MCF 10A (cell line): Measurements from ENCODE around the gene ACTL9. TPM values are rescaled to one million over a fixed set of nuclear protein-coding genes. Genes with fewer than 3 reads are reported as not detected.

Source experiments
- BruUV-seq: library from RNA; stranded (reverse); fragments of 400-500 nt; replicated peaks from 2 replicates; lab custom pipeline; 2021; lab: Mats Ljungman, UMichigan
- CTCF ChIA-PET: fragments of 300-600 bp; sonication (Branson Sonifier 250); formaldehyde crosslinking; extraction: SDS; loops from one replicate; lab custom pipeline; 2021; ENCODE audit warnings: antibody characterized with exemption, inconsistent platforms; lab: Yijun Ruan, JAX
- POLR2A ChIA-PET: fragments of 300-600, 350-650 bp; sonication (Branson Sonifier 250); formaldehyde crosslinking; extraction: SDS; loops from one replicate; lab custom pipeline; 2020; ENCODE audit warnings: antibody characterized with exemption, inconsistent platforms; lab: Yijun Ruan, JAX
- DNase-seq: peaks from one replicate; pipeline ENCODE4 v3.0.0-alpha.2; 2018; ENCODE audit not compliant: unreplicated experiment
- H3K27ac Mint-ChIP-seq: one replicate; pipeline ENCODE4 v1.8.0; 2022; ENCODE audit warnings: mild to moderate bottlenecking, low read depth, mixed read lengths; ENCODE audit not compliant: unreplicated experiment
- H3K27me3 Mint-ChIP-seq: one replicate; pipeline ENCODE4 v1.8.0; 2022; ENCODE audit warnings: mixed read lengths; ENCODE audit not compliant: insufficient read depth, unreplicated experiment
- H3K36me3 Mint-ChIP-seq: one replicate; pipeline ENCODE4 v1.8.0; 2022; ENCODE audit warnings: mild to moderate bottlenecking, moderate library complexity, mixed read lengths; ENCODE audit not compliant: insufficient read depth, unreplicated experiment
- H3K4me1 Mint-ChIP-seq: one replicate; pipeline ENCODE4 v1.8.0; 2022; ENCODE audit warnings: mixed read lengths; ENCODE audit not compliant: insufficient read depth, unreplicated experiment
- H3K4me3 Mint-ChIP-seq: one replicate; pipeline ENCODE4 v1.8.0; 2022; ENCODE audit warnings: mild to moderate bottlenecking, moderate library complexity, mixed read lengths; ENCODE audit not compliant: unreplicated experiment
- H3K9me3 Mint-ChIP-seq: one replicate; pipeline ENCODE4 v1.8.0; 2022; ENCODE audit warnings: mixed read lengths; ENCODE audit not compliant: unreplicated experiment
- CTCF ChIP-seq: fragments of 200-600 bp; IDR thresholded peaks from one replicate; pipeline ENCODE4 v1.8.0; 2022; ENCODE audit warnings: antibody characterized with exemption, mild to moderate bottlenecking; ENCODE audit not compliant: unreplicated experiment
- intact Hi-C: fragments of 100-400 bp; cut with micrococcal nuclease; formaldehyde crosslinking; loops from 2 replicates; pipeline ENCODE4 v1.14.1; 2022
- total RNA-seq: library from RNA; stranded (reverse); gene quantifications from 2 replicates; pipeline ENCODE4 v1.2.3, GENCODE V29; 2022

The ACTL9 gene
- total RNA-seq, 1 experiment from 2014 or later: not detected

DNA sequence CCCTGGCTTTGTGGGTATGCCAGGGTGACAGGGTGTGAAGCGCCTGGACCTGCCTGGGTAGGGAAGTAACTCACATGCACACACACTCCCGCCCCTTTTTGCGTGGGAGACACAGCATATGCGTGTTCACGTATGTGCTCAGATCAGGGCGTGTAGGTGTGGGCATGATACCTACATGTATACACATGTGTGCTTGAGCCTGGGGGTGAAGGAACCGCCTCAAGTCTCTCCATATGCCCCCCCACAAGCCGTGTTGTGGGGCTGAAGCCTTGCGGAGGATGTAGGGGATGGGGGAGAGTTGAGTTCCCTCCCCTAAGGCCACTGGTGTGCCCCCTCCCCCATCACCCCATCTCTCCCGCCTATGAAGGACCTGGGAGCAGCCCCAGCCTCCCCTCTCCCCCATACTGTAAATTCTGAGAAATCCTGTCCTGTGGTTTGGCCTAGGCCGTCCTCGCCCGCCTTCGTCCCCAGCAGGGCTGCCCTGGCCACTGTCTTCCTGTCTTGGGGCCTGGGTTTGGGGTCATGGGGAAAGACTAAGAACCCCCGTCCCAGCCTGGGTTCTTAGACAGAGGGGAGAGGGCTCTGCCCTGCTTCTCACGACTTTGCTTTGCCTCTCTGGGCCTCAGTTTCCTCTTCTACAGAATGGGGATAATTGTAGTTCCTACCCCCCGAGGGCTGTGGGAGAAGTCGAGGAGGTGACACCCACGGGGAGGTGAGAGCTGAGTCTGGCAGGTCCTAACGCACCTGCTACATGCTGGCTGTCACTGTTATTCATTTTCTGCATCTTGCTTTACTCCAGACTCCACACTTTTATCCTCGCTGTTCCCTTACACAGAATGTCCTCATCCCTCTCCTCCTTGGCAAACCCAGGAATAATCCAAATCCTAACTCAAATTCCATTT, 14.3 kb downstream of the ACTL9 start:
- ChIA-PET POLR2A (no interaction called here), CTCF (interaction anchor here (0.6 to 0.7 kb wide), 2 partner anchors 29 to 362 kb away, joined by 3 read pairs; no protein-coding TSS in a partner anchor)
- Mint-ChIP-seq H3K27ac (no peak overlapping the region), H3K27me3 (no peaks in the 10 kb centered on the region), H3K4me1 (no peaks in the 10 kb centered on the region), H3K4me3 (no peak overlapping the region), H3K9me3 (peaks cover 26% of the 10 kb centered on the region), H3K36me3 (no peaks in the 10 kb centered on the region)
- no peak for DNase-seq
- intact Hi-C loops: no loop called here
- TF ChIP-seq CTCF: no peak
- BruUV-seq: no TSS peak

- Mint-ChIP-seq H3K36me3 (no peaks in the 10 kb centered on the region), H3K9me3 (peaks cover 36% of the 10 kb centered on the region), H3K27me3 (no peaks in the 10 kb centered on the region), H3K27ac (no peak overlapping the region), H3K4me1 (no peaks in the 10 kb centered on the region), H3K4me3 (no peak overlapping the region)
- no peak for TF ChIP-seq CTCF
- ChIA-PET POLR2A (no interaction called here), CTCF (no interaction called here)
- intact Hi-C loops: no loop called here
- BruUV-seq: no TSS peak
- no peak for DNase-seq
These were observed 15.7 kb downstream of the ACTL9 start for GRCh38 chr19:8682931-8683330.

DNA sequence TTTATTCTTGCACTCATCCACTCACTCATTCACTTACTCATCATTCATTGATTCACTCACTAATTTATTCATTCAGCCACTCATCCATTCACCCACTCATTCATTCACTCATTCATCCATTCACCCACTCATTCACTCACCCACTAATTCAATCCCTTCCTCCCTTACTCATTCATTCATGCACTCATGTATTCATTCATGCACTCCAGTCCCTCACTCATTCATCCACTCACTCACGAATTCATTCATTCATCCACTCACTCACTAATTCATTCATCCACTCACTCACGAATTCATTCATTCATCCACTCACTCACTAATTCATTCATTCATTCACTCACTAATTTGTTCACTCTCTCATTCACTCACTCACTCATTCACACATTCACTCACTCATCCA, 16.1 kb downstream of the ACTL9 start:
- ChIA-PET CTCF (no interaction called here), POLR2A (no interaction called here)
- Mint-ChIP-seq H3K27ac (no peak overlapping the region), H3K9me3 (peaks cover 40% of the 10 kb centered on the region), H3K4me3 (no peak overlapping the region), H3K4me1 (no peaks in the 10 kb centered on the region), H3K36me3 (no peaks in the 10 kb centered on the region), H3K27me3 (no peaks in the 10 kb centered on the region)
- TF ChIP-seq CTCF: no peak
- BruUV-seq: no TSS peak
- intact Hi-C loops: no loop called here
- DNase-seq: no peak

- ChIA-PET POLR2A (no interaction called here), CTCF (interaction anchor here (0.7 kb wide), 1 partner anchor 13 kb away, joined by 3 read pairs; no protein-coding TSS in a partner anchor)
- no peak for DNase-seq
- Mint-ChIP-seq H3K4me3 (no peak overlapping the region), H3K36me3 (no peaks in the 10 kb centered on the region), H3K9me3 (peaks cover 41% of the 10 kb centered on the region), H3K4me1 (no peaks in the 10 kb centered on the region), H3K27me3 (no peaks in the 10 kb centered on the region), H3K27ac (no peak overlapping the region)
- no peak for TF ChIP-seq CTCF
- intact Hi-C loops: no loop called here
- BruUV-seq: no TSS peak
These were observed 17.1 kb downstream of the ACTL9 start for GRCh38 chr19:8681345-8682029.
